ENCODE data around the gene ZNF584.

DNA sequence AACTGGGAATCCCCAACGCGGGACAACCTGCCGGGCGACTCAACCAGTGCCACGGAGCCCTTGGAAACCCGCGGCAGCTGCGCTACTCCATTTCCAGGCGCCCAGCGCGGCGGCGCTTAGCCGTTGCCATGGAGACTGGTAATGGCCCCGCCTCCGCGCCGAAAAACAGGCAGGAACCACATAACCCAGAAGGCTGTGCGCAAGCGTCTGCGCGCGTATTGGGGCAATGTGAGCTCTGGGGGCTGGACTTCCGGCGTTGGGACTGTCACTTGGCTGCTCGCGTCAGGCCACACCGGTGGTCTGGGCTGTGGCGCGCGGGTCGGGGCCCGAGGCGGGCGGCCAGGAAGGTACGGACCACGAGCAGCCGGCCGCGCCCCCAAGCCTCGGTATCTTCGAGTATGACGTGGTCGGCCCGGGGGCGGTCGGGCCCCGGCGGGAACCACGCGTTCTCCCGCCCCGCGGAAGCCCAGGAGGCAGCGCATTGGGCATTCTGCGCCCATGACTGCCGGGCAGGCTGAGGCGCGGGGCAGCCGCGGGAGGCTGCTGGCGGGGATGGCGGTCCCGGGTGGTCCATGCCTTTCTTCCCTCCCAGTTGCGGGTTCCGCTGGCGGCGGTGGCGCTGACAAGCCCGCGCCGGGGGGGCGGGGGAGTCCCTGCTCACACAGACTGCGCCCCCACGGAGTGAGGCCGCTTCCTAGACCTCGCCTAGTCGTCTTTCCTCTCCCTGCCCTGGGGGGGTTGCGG lies 43.1 kb downstream of the ZNF584 start, which contains the start of gene ZNF324B:
- TF ChIP-seq FOSL2 (IDR thresholded peaks at IDR 0.05) = no peak
- TF ChIP-seq FOSL2 (CRISPR knock-in tag; IDR thresholded peaks at IDR 0.05) = no peak
- TF ChIP-seq, protein P1, sequence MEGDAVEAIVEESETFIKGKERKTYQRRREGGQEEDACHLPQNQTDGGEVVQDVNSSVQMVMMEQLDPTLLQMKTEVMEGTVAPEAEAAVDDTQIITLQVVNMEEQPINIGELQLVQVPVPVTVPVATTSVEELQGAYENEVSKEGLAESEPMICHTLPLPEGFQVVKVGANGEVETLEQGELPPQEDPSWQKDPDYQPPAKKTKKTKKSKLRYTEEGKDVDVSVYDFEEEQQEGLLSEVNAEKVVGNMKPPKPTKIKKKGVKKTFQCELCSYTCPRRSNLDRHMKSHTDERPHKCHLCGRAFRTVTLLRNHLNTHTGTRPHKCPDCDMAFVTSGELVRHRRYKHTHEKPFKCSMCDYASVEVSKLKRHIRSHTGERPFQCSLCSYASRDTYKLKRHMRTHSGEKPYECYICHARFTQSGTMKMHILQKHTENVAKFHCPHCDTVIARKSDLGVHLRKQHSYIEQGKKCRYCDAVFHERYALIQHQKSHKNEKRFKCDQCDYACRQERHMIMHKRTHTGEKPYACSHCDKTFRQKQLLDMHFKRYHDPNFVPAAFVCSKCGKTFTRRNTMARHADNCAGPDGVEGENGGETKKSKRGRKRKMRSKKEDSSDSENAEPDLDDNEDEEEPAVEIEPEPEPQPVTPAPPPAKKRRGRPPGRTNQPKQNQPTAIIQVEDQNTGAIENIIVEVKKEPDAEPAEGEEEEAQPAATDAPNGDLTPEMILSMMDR (IDR thresholded peaks at IDR 0.05) = no peak
- TF ChIP-seq NR3C1 (IDR thresholded peaks at IDR 0.05) = no peak
- TF ChIP-seq JUNB (IDR thresholded peaks at IDR 0.05) = no peak
- no peak for TF ChIP-seq RAD21 (conservative IDR thresholded peaks at IDR 0.05 in 1 of 2, IDR thresholded peaks at IDR 0.05 in 1 of 2)
- peak; percentile 64 for TF ChIP-seq PHF8 (IDR thresholded peaks at IDR 0.05; ENCODE audit: borderline replicate concordance, low read depth)
- peak; percentile 55 for TF ChIP-seq POLR2A (IDR thresholded peaks at IDR 0.05; ENCODE audit: low read length)
- TF ChIP-seq, protein P2, sequence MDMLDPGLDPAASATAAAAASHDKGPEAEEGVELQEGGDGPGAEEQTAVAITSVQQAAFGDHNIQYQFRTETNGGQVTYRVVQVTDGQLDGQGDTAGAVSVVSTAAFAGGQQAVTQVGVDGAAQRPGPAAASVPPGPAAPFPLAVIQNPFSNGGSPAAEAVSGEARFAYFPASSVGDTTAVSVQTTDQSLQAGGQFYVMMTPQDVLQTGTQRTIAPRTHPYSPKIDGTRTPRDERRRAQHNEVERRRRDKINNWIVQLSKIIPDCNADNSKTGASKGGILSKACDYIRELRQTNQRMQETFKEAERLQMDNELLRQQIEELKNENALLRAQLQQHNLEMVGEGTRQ (IDR thresholded peaks at IDR 0.05) = 0 out of 2 replicates have a peak, but pooled peaks have one; percentile 4
